ENCODE data around the gene LMBRD2. TPM values are rescaled to one million over a fixed set of nuclear protein-coding genes. Genes with fewer than 3 reads are reported as not detected.

The LMBRD2 gene
- total and polyA plus RNA-seq, 2 of the 8 experiments (the other 6 are each of a cell fraction or from before 2014, with no cell fraction given): 1.1 to 4.1 TPM

DNA sequence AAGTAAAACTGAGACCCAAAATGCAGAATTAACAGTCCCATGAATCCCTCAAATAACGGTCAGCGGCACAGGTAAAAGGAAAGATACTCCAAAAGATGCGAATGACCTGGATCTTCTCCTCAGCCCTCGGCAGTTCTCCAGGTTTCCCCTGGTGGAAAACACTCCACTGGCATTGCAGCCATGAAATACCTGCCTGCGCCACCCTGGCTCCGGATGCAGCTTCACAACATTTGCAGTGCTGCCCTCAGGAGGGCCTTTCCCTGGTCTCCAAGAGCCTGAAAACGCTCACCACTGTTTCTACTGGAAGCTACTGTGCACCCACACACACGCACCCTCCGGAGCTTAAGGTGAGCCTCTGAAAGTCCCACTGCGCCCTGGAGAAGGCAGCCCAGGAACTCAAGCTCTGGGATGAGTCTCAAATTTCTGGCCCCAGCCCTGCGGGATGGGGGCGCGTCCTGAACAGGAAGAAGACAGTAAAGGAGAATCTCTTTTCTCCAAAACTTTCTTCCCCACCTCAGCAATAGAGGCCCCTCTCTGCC lies 85.6 kb downstream of the LMBRD2 start (continued):
- TF ChIP-seq, protein P1, sequence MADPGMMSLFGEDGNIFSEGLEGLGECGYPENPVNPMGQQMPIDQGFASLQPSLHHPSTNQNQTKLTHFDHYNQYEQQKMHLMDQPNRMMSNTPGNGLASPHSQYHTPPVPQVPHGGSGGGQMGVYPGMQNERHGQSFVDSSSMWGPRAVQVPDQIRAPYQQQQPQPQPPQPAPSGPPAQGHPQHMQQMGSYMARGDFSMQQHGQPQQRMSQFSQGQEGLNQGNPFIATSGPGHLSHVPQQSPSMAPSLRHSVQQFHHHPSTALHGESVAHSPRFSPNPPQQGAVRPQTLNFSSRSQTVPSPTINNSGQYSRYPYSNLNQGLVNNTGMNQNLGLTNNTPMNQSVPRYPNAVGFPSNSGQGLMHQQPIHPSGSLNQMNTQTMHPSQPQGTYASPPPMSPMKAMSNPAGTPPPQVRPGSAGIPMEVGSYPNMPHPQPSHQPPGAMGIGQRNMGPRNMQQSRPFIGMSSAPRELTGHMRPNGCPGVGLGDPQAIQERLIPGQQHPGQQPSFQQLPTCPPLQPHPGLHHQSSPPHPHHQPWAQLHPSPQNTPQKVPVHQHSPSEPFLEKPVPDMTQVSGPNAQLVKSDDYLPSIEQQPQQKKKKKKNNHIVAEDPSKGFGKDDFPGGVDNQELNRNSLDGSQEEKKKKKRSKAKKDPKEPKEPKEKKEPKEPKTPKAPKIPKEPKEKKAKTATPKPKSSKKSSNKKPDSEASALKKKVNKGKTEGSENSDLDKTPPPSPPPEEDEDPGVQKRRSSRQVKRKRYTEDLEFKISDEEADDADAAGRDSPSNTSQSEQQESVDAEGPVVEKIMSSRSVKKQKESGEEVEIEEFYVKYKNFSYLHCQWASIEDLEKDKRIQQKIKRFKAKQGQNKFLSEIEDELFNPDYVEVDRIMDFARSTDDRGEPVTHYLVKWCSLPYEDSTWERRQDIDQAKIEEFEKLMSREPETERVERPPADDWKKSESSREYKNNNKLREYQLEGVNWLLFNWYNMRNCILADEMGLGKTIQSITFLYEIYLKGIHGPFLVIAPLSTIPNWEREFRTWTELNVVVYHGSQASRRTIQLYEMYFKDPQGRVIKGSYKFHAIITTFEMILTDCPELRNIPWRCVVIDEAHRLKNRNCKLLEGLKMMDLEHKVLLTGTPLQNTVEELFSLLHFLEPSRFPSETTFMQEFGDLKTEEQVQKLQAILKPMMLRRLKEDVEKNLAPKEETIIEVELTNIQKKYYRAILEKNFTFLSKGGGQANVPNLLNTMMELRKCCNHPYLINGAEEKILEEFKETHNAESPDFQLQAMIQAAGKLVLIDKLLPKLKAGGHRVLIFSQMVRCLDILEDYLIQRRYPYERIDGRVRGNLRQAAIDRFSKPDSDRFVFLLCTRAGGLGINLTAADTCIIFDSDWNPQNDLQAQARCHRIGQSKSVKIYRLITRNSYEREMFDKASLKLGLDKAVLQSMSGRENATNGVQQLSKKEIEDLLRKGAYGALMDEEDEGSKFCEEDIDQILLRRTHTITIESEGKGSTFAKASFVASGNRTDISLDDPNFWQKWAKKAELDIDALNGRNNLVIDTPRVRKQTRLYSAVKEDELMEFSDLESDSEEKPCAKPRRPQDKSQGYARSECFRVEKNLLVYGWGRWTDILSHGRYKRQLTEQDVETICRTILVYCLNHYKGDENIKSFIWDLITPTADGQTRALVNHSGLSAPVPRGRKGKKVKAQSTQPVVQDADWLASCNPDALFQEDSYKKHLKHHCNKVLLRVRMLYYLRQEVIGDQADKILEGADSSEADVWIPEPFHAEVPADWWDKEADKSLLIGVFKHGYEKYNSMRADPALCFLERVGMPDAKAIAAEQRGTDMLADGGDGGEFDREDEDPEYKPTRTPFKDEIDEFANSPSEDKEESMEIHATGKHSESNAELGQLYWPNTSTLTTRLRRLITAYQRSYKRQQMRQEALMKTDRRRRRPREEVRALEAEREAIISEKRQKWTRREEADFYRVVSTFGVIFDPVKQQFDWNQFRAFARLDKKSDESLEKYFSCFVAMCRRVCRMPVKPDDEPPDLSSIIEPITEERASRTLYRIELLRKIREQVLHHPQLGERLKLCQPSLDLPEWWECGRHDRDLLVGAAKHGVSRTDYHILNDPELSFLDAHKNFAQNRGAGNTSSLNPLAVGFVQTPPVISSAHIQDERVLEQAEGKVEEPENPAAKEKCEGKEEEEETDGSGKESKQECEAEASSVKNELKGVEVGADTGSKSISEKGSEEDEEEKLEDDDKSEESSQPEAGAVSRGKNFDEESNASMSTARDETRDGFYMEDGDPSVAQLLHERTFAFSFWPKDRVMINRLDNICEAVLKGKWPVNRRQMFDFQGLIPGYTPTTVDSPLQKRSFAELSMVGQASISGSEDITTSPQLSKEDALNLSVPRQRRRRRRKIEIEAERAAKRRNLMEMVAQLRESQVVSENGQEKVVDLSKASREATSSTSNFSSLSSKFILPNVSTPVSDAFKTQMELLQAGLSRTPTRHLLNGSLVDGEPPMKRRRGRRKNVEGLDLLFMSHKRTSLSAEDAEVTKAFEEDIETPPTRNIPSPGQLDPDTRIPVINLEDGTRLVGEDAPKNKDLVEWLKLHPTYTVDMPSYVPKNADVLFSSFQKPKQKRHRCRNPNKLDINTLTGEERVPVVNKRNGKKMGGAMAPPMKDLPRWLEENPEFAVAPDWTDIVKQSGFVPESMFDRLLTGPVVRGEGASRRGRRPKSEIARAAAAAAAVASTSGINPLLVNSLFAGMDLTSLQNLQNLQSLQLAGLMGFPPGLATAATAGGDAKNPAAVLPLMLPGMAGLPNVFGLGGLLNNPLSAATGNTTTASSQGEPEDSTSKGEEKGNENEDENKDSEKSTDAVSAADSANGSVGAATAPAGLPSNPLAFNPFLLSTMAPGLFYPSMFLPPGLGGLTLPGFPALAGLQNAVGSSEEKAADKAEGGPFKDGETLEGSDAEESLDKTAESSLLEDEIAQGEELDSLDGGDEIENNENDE (IDR thresholded peaks at IDR 0.05; ENCODE audit: insufficient replicate concordance, low read length): no peak
- TF ChIP-seq POLR2A (IDR thresholded peaks at IDR 0.05; ENCODE audit: control extremely low read depth in 1 of 2, low read depth in 2 of 2, low read length in 2 of 2) (no peak), NRF1 (IDR thresholded peaks at IDR 0.05; ENCODE audit: low read depth, low read length) (no peak), KDM5A (IDR thresholded peaks at IDR 0.05; ENCODE audit: low read length) (no peak), CEBPB (IDR thresholded peaks at IDR 0.05; ENCODE audit: low read depth, low read length) (no peak), SIRT6 (IDR thresholded peaks at IDR 0.05; ENCODE audit: low read length) (no peak)
- TF ChIP-seq, protein P2, sequence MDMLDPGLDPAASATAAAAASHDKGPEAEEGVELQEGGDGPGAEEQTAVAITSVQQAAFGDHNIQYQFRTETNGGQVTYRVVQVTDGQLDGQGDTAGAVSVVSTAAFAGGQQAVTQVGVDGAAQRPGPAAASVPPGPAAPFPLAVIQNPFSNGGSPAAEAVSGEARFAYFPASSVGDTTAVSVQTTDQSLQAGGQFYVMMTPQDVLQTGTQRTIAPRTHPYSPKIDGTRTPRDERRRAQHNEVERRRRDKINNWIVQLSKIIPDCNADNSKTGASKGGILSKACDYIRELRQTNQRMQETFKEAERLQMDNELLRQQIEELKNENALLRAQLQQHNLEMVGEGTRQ (IDR thresholded peaks at IDR 0.05; ENCODE audit: low read length): no peak
- TF ChIP-seq, protein P3, sequence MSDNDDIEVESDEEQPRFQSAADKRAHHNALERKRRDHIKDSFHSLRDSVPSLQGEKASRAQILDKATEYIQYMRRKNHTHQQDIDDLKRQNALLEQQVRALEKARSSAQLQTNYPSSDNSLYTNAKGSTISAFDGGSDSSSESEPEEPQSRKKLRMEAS (IDR thresholded peaks at IDR 0.05): no peak
- TF ChIP-seq, protein P4, sequence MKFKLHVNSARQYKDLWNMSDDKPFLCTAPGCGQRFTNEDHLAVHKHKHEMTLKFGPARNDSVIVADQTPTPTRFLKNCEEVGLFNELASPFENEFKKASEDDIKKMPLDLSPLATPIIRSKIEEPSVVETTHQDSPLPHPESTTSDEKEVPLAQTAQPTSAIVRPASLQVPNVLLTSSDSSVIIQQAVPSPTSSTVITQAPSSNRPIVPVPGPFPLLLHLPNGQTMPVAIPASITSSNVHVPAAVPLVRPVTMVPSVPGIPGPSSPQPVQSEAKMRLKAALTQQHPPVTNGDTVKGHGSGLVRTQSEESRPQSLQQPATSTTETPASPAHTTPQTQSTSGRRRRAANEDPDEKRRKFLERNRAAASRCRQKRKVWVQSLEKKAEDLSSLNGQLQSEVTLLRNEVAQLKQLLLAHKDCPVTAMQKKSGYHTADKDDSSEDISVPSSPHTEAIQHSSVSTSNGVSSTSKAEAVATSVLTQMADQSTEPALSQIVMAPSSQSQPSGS (IDR thresholded peaks at IDR 0.05; ENCODE audit: low read length): no peak

Data from H1 (cell line).